ENCODE data around the gene ST3GAL3.

Gene ST3GAL3

GRCh38 chr1:43908226-43908625 is 200.9 kb downstream of the ST3GAL3 start:
- in situ Hi-C loops (cut with MboI; ENCODE audit: low sequenced_read_pairs): no loop called here

GRCh38 chr1:43908858-43909257 is 201.5 kb downstream of the ST3GAL3 start:
- in situ Hi-C loops (cut with MboI; ENCODE audit: low sequenced_read_pairs): no loop called here

GRCh38 chr1:43910343-43910742 is 203.0 kb downstream of the ST3GAL3 start:
- in situ Hi-C loops (cut with MboI; ENCODE audit: low sequenced_read_pairs): no loop called here

- in situ Hi-C loops (cut with MboI; ENCODE audit: low sequenced_read_pairs): no loop called here
Observed at GRCh38 chr1:43912607-43913006, 205.3 kb downstream of the ST3GAL3 start.

GRCh38 chr1:43913051-43913501 is 205.7 kb downstream of the ST3GAL3 start:
- in situ Hi-C loops (cut with MboI; ENCODE audit: low sequenced_read_pairs): no loop called here

GRCh38 chr1:43913666-43914360 is 206.5 kb downstream of the ST3GAL3 start:
- in situ Hi-C loops (cut with MboI; ENCODE audit: low sequenced_read_pairs): no loop called here

- in situ Hi-C loops (cut with MboI; ENCODE audit: low sequenced_read_pairs): no loop called here
Observed at GRCh38 chr1:43914576-43915525, 207.5 kb downstream of the ST3GAL3 start.

GRCh38 chr1:43919906-43920305 is 212.6 kb downstream of the ST3GAL3 start:
- in situ Hi-C loops (cut with MboI; ENCODE audit: low sequenced_read_pairs): no loop called here

- in situ Hi-C loops (cut with MboI; ENCODE audit: low sequenced_read_pairs): no loop called here
Observed at GRCh38 chr1:43921022-43921421, 213.7 kb downstream of the ST3GAL3 start.

GRCh38 chr1:43924516-43924915 is 217.2 kb downstream of the ST3GAL3 start:
- in situ Hi-C loops (cut with MboI; ENCODE audit: low sequenced_read_pairs): no loop called here

- in situ Hi-C loops (cut with MboI; ENCODE audit: low sequenced_read_pairs): no loop called here
Observed at GRCh38 chr1:43925846-43926245, 218.5 kb downstream of the ST3GAL3 start.

- in situ Hi-C loops (cut with MboI; ENCODE audit: low sequenced_read_pairs): no loop called here
Observed at GRCh38 chr1:43930168-43930948, 223.0 kb downstream of the ST3GAL3 start.

- in situ Hi-C loops (cut with MboI; ENCODE audit: low sequenced_read_pairs): no loop called here
Observed at GRCh38 chr1:43930949-43931275, 223.6 kb downstream of the ST3GAL3 start.

GRCh38 chr1:43931711-43932660 is 224.7 kb downstream of the ST3GAL3 start:
- in situ Hi-C loops (cut with MboI; ENCODE audit: low sequenced_read_pairs): no loop called here

GRCh38 chr1:43932786-43933385 is 225.6 kb downstream of the ST3GAL3 start:
- in situ Hi-C loops (cut with MboI; ENCODE audit: low sequenced_read_pairs): no loop called here

- in situ Hi-C loops (cut with MboI; ENCODE audit: low sequenced_read_pairs): no loop called here
Observed at GRCh38 chr1:43933386-43934100, 226.2 kb downstream of the ST3GAL3 start, which contains the start of gene ARTN. TSS of gene ARTN (plus strand) at chr1:43933801. CDS start at chr1:43935657, 1,856 bp downstream.

GRCh38 chr1:43934101-43934985 is 227.0 kb downstream of the ST3GAL3 start:
- in situ Hi-C loops (cut with MboI; ENCODE audit: low sequenced_read_pairs): no loop called here

GRCh38 chr1:43934986-43935324 is 227.6 kb downstream of the ST3GAL3 start:
- in situ Hi-C loops (cut with MboI; ENCODE audit: low sequenced_read_pairs): no loop called here
